Measurements from ENCODE around the gene RARRES1.
"Not testable (repeated sequence)": the region's sequence is repeated elsewhere in the genome, so short reads cannot be mapped to it uniquely, and the experiment has no call there.

Gene RARRES1

DNA sequence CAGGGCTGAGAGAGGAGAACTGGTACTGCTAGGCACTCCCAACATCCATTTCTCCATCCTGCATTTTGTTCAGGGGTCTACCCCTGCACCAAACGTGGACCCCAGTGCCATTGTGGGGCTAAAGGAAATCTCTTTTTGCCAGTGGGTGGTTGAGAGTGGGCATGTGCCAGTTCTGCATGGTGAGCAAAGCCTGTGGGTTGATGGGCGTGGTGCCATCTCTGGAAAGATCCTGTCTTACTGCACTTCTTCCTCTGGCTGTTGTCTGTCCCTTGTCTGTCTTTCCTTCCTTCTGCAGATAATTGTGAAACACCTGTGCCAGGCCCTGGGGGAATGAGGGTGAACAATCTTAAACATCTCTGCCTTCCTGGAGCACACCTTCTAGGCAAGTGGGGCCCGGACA lies 1.4 kb upstream of the RARRES1 start:
- DNase-seq, result peak in 1 of 14 donors; percentile 23

GRCh38 chr3:158732856-158733200 lies 571 bp upstream of the RARRES1 start:
- peak in 2 of 14 donors; percentile 24 to 38 for DNase-seq

GRCh38 chr3:158731486-158731885 lies 771 bp downstream of the RARRES1 start:
- DNase-seq, result no peak

DNA sequence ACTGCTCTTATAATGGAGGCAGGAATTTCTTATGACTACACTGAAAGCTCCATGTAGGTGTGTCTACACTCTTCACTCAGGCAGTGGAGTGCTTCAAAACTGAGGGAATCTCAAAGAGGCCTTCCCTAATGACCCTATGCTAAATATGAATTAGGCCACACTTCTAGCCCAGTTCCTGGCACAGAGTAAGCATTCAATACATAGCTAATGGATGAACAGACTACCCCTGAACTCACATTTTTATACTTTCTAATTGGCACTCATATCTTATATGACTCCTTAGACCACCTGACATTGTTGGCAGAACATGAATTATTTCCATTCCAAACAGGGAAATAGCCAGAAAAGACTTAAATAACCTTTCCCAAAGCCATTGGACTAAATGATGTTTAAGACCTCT lies 3.4 kb downstream of the RARRES1 start:
- no peak for DNase-seq

DNA sequence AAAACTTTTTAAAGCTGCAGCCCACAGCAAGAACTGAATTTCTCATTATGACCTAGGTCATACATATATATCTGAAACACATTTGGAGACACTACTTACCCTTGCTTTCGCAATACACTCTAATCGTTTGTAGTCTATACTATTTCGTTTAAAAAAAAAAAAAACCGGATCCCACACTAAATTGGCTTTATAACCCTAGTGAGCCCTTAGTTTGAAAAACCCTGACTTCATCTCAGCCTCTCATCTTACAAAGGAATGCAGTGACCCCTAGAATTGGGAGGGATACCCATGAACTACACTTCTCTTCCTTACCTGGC lies 4.2 kb downstream of the RARRES1 start:
- no peak for DNase-seq

- DNase-seq, result peak in 7 of 14 donors; percentile 8 to 47 (median 22)
These were observed 4.8 kb downstream of the RARRES1 start for GRCh38 chr3:158727206-158728060.

- DNase-seq, result no peak
These were observed 6.8 kb downstream of the RARRES1 start for GRCh38 chr3:158725348-158726011.

DNA sequence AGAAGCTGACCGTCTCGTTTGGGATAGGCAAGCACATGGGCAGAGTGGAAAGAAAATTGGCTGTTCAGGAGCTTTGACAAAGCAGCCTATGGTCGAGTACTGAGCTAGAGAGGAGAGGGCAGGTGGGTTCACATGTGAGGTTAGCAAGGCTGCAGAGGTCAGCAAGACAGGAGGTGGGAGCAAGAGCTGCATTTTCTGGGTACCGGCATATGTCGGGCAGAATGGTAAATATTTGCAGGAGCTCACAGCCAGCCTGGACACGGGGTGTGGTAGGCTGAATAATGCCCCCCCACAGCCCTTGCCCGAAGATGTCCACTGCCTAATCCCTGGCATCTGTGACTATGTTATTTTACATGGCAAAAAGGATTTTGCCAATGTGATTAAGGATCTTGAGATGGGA lies 8.3 kb downstream of the RARRES1 start:
- no peak for DNase-seq

- no peak for DNase-seq
These were observed 10.1 kb downstream of the RARRES1 start for GRCh38 chr3:158722108-158722507.

- DNase-seq, result peak in 1 of 14 donors; percentile 36
These were observed 13.6 kb downstream of the RARRES1 start for GRCh38 chr3:158718490-158719170.

DNA sequence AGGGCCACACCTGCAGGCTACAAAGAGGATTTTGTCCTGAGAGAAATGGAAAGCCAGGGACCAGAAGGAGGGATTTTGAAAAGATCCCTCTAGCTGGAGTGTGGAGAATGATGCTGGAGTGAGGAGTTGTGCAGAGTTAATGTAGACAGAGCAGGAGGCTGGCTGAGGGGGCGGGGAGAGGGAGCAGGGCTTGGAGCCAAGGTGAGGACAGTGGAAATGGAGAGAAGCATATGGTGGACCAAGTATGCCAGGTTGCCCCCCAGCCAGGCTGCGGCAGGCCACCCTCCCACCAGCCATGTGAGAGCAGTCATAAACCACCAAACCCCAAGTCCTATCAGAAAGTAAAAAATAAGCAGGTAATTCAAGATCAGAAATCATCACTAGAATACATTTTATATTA lies 14.7 kb downstream of the RARRES1 start:
- peak in 2 of 14 donors; percentile 33 to 85 for DNase-seq

DNA sequence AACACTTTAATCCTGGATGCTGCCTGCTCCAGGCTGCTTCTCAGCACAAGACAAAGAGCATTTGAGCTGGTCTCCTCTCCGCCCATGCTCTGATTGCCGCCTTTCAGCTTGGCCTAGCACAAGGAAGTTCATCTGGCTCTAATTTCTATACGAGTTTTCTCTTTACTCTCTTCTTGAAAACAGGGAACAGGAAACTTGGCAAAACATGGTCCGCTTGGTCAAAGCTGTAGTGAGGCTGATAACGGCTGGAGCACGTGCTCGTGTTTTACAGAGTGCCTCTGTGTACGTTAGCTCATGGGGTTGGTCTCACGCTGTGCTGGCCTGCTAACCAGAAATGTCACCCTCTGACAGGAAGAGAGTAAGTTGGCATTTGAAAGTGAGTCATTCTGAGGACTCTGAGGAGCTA lies 19.2 kb downstream of the RARRES1 start:
- peak in 7 of 14 donors; percentile 17 to 56 (median 25) for DNase-seq

- no peak for DNase-seq
These were observed 19.8 kb downstream of the RARRES1 start for GRCh38 chr3:158712443-158712842.

DNA sequence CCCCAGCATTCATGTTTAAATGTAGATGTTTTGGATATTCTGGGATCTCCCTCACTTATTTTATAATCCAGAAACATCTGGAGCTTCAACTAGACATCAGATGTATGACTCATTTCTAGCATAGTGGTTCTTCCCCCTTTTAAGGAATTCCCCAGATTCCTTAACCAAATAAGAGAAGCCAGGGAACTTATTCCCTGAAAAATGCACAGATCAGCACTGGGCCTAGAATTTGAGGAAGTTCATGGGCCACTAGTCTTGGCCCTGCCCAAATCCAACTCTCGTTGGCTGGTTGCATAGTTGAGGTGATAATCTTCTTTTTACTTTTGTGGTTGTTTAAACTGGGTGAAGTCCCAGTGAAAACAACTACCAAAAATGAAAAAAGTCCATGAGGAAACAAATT lies 20.4 kb downstream of the RARRES1 start:
- DNase-seq, result no peak

GRCh38 chr3:158710601-158711000 lies 21.7 kb downstream of the RARRES1 start:
- DNase-seq, result no peak

DNA sequence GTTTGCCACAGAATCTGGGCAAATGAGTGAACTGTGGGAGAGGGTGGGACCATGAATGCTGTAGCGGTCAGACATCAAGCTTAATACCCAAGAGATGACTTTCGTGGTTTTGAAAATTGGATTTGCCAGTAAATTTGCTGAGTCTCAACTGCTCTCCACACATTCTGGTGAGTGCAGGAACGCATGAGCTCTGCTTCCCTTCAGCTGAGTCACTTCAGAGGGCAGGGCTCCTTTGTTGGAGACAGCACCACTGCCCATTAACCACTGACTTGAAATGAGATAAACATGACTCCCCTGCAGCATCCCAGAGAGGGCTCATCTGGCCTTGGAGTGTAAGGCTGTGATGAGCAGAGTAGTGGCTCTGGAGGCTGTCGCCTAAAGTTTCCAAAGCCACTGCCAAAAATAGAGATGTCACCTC lies 22.6 kb downstream of the RARRES1 start:
- DNase-seq, result no peak

- no peak for DNase-seq
These were observed 28.7 kb downstream of the RARRES1 start for GRCh38 chr3:158703566-158703965.

- DNase-seq, result no peak
These were observed 29.3 kb downstream of the RARRES1 start for GRCh38 chr3:158702815-158703481.

GRCh38 chr3:158701420-158702065 lies 30.7 kb downstream of the RARRES1 start:
- DNase-seq, result no peak

DNA sequence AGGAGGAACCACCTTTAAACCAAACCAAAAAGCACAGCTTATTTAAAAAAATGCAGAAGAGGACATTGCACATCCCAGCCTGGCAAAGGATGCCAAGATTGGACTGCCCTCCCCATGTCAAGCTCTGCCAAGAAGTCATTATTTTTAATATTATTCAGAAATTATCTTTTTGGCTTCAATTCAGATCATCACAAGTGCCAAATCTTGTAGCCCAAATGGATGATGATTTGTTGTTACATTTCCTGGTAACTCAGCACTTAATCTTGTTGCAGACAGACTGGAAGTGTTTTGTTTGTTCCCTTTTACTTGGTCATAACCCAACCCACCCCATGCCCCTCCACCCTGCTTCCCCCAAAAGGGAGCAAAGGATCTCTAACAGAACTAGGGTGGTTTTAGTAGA lies 31.7 kb downstream of the RARRES1 start:
- DNase-seq, result no peak

DNA sequence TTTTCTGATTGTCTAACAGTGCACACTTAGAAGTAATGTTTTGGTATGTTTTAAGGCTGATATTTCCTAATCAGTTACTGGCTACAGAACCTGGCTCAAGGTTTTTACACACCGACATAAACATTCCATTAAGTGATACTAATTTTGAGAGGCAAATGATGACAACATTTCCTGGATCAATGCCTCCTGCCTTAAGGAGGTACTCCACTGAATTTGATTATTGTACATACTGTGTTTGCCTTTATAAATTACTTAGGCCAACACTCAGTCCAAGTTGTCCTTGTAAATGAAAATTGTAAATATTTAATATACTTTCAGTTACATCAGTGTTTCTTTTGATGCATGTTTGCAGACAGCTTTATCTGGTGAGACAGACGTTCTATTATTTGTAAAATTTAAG lies 35.6 kb downstream of the RARRES1 start:
- no peak for DNase-seq

GRCh38 chr3:158693866-158694456 lies 38.3 kb downstream of the RARRES1 start:
- not testable (repeated sequence) for DNase-seq

Measured in C1 segment of cervical spinal cord (tissue), 14 donors.